HFF-Myc (cell line): Measurements from ENCODE around the gene PPP1CA.
A peak's percentile ranks its signal among the peaks of the same experiment; 100 is the strongest.

ENCODE experiments used
- DNase-seq: peaks from one replicate; pipeline ENCODE4 v3.0.0-alpha.2; 2011; ENCODE audit warnings: low read depth; ENCODE audit errors: extremely low read depth
- H3K4me3 ChIP-seq: replicated peaks from 2 replicates; pipeline ENCODE4 v1.5.1; 2011; ENCODE audit warnings: low read depth, mild to moderate bottlenecking, control low read depth, low read length
- CTCF ChIP-seq: IDR thresholded peaks from 2 replicates; pipeline ENCODE4 v1.5.1; 2012; ENCODE audit warnings: mild to moderate bottlenecking, low read depth, low read length, control low read depth; ENCODE audit errors: missing control alignments

Gene PPP1CA

GRCh38 chr11:67441731-67442351, 40.2 kb upstream of the PPP1CA start:
- no peak for DNase-seq
- H3K4me3 ChIP-seq, result no peak overlapping the region
- no peak for TF ChIP-seq CTCF

GRCh38 chr11:67441098-67441563, 39.5 kb upstream of the PPP1CA start:
- DNase-seq, result no peak
- no peak overlapping the region for H3K4me3 ChIP-seq
- no peak for TF ChIP-seq CTCF

GRCh38 chr11:67440229-67441097, 38.8 kb upstream of the PPP1CA start:
- no peak for DNase-seq
- no peak overlapping the region for H3K4me3 ChIP-seq

GRCh38 chr11:67439321-67440228, 37.9 kb upstream of the PPP1CA start:
- TF ChIP-seq CTCF, result peak; percentile 5
- DNase-seq, result no peak
- H3K4me3 ChIP-seq, result no peak overlapping the region

More at GRCh38 chr11:67440229-67441097, 38.8 kb upstream of the PPP1CA start:
- TF ChIP-seq CTCF, result no peak

- no peak overlapping the region for H3K4me3 ChIP-seq
- DNase-seq, result no peak
- TF ChIP-seq CTCF, result no peak
Measured at GRCh38 chr11:67438158-67438902, 36.7 kb upstream of the PPP1CA start.

GRCh38 chr11:67437809-67438157, 36.1 kb upstream of the PPP1CA start:
- no peak for TF ChIP-seq CTCF
- DNase-seq, result no peak
- H3K4me3 ChIP-seq, result no peak overlapping the region
